ENCODE measurements around the gene PRPSAP2. TPM values are rescaled to one million over a fixed set of nuclear protein-coding genes. Genes with fewer than 3 reads are reported as not detected.

The PRPSAP2 gene
- total RNA-seq, 3 donors from 2014 or later: 32.6 to 42.1 (median 35.0) TPM

- no peak for TF ChIP-seq CTCF (IDR thresholded peaks at IDR 0.05)
- H3K4me1 ChIP-seq (ENCODE audit: low read depth): no peaks in the 10 kb centered on the region
- intact Hi-C loops (cut with DNase I, micrococcal nuclease): no loop called here
- no peak overlapping the region for H3K4me3 ChIP-seq
- ATAC-seq (no peak), DNase-seq (no peak)
- no peaks in the 10 kb centered on the region for H3K9me3 ChIP-seq
- no peaks in the 10 kb centered on the region for H3K36me3 ChIP-seq (ENCODE audit: low read depth)
These were observed 7.3 kb upstream of the PRPSAP2 start for GRCh38 chr17:18850679-18851078.

- no peaks in the 10 kb centered on the region for H3K36me3 ChIP-seq (ENCODE audit: low read depth)
- ATAC-seq (no peak), DNase-seq (no peak)
- intact Hi-C loops (cut with DNase I, micrococcal nuclease): no loop called here
- H3K9me3 ChIP-seq: no peaks in the 10 kb centered on the region
- TF ChIP-seq CTCF (IDR thresholded peaks at IDR 0.05): no peak
- no peaks in the 10 kb centered on the region for H3K4me1 ChIP-seq (ENCODE audit: low read depth)
- H3K4me3 ChIP-seq: no peak overlapping the region
These were observed 6.7 kb upstream of the PRPSAP2 start for GRCh38 chr17:18851201-18851600.

GRCh38 chr17:18854956-18855355 lies 3.0 kb upstream of the PRPSAP2 start:
- Histone ChIP-seq H3K4me3 (no peak overlapping the region), H3K4me1 (ENCODE audit: low read depth) (peaks cover 16% of the 10 kb centered on the region), H3K9me3 (no peaks in the 10 kb centered on the region), H3K36me3 (ENCODE audit: low read depth) (no peaks in the 10 kb centered on the region)
- intact Hi-C loops (cut with DNase I, micrococcal nuclease): no loop called here
- TF ChIP-seq CTCF (IDR thresholded peaks at IDR 0.05): no peak
- no peak for DNase-seq
- no peak for ATAC-seq

GRCh38 chr17:18855831-18856569 lies 1.9 kb upstream of the PRPSAP2 start:
- intact Hi-C loops (cut with DNase I, micrococcal nuclease): no loop called here
- H3K9me3 ChIP-seq: no peaks in the 10 kb centered on the region
- H3K4me3 ChIP-seq: peak overlapping the region; percentile 7
- TF ChIP-seq CTCF (IDR thresholded peaks at IDR 0.05): no peak
- H3K4me1 ChIP-seq (ENCODE audit: low read depth): peaks cover 16% of the 10 kb centered on the region
- DNase-seq (peak; percentile 90 to 93 (median 92)), ATAC-seq (peak; percentile 87)
- no peaks in the 10 kb centered on the region for H3K36me3 ChIP-seq (ENCODE audit: low read depth)

- TF ChIP-seq CTCF (IDR thresholded peaks at IDR 0.05): no peak
- DNase-seq (no peak), ATAC-seq (no peak)
- H3K36me3 ChIP-seq (ENCODE audit: low read depth): no peaks in the 10 kb centered on the region
- H3K9me3 ChIP-seq: no peaks in the 10 kb centered on the region
- H3K4me1 ChIP-seq (ENCODE audit: low read depth): peaks cover 16% of the 10 kb centered on the region
- intact Hi-C loops (cut with DNase I, micrococcal nuclease): no loop called here
- no peak overlapping the region for H3K4me3 ChIP-seq
These were observed 1.4 kb upstream of the PRPSAP2 start for GRCh38 chr17:18856570-18856915.

Data from mucosa of descending colon (tissue), 3 donors.